Muscle of leg (tissue), 11 donors: ENCODE results near the gene VTI1B. TPM values are rescaled to one million over a fixed set of nuclear protein-coding genes. Genes with fewer than 3 reads are reported as not detected.
"Not testable (repeated sequence)": the region's sequence is repeated elsewhere in the genome, so short reads cannot be mapped to it uniquely, and the experiment has no call there.

Source experiments
- DNase-seq: peaks from one replicate; pipeline ENCODE4 v3.0.0; 2013
- H3K27ac ChIP-seq: one replicate; pipeline ENCODE4 v1.5.1; 2013; ENCODE audit warnings: mild to moderate bottlenecking, low read length, control low read depth
- H3K27me3 ChIP-seq: one replicate; pipeline ENCODE4 v1.6.1; 2013; ENCODE audit warnings: low read length; ENCODE audit not compliant: control insufficient read depth, insufficient read depth
- H3K36me3 ChIP-seq: one replicate; pipeline ENCODE4 v1.6.1; 2013; ENCODE audit warnings: low read length; ENCODE audit not compliant: control insufficient read depth, insufficient read depth
- H3K4me1 ChIP-seq: one replicate; pipeline ENCODE4 v1.6.1; 2013; ENCODE audit warnings: low read length; ENCODE audit not compliant: control insufficient read depth, insufficient read depth
- H3K4me3 ChIP-seq: one replicate; pipeline ENCODE4 v1.5.1; 2013; ENCODE audit warnings: low read length, control low read depth
- H3K9me3 ChIP-seq: replicated peaks from 2 replicates; pipeline ENCODE4 v1.6.1; 2013; ENCODE audit warnings: low read depth, low read length; ENCODE audit not compliant: control insufficient read depth
- WGBS: methylation state at CpG from one replicate; pipeline ENCODE4 v1.1.5; 2013; ENCODE audit warnings: missing lambda C conversion rate; ENCODE audit not compliant: insufficient coverage; 5-methylcytosine and 5-hydroxymethylcytosine counted together
- polyA plus RNA-seq, 8 donors: library from polyadenylated mRNA; unstranded; fragments of 120-200 nt; gene quantifications; one replicate each; pipeline versions ENCODE4 v1.2.1 to v1.2.3, GENCODE V29; 2013; ENCODE audit warnings: inconsistent platforms in 1 of 8, low replicate concordance in 1 of 8; ENCODE audit not compliant: insufficient read length in 8 of 8, insufficient read depth in 1 of 8
- total RNA-seq: library from RNA; stranded (reverse); fragments of 120-200 nt; gene quantifications from one replicate; pipeline ENCODE4 v1.2.4, GENCODE V29; 2013

VTI1B gene
- total and polyA plus RNA-seq, 9 donors = 52.8 to 85.0 (median 75.8) TPM

DNA sequence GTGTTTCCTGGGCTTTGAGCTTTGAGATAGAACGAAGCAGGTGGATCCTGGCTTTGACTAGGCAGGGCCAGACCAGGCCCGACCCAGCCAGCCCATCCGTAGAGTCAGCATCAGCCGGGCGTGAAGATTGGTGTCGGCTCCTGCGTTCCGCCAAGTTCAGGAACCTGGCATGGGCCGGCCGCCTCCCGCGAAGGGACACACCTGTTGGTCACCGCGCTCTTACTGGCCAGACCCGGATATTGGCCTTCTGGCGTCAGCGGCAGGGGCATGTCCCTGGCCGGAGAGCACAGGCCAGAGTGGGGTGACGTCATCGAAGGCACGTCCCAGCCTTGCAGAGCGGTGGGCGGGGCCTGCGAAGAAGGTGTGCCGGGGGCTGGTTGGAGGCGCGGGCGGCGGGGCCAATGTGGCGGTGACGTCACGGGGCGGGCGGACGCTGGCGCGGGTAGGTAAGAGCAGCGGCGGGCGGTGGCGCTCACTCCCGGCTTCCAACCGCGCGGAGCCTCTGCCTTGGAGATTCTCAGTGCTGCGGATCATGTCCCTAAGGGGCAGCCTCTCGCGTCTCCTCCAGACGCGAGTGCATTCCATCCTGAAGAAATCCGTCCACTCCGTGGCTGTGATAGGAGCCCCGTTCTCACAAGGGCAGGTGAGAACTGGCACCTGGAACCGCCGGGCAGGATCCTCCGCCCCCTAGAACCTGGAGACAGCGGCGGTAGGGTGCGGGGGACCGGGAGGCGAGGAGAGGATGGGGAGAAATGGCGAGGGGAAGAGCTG lies 54.8 kb downstream of the VTI1B start, which contains the start of gene ARG2:
ARG2 (plus strand) TSS at position 475 of the 771 bp plus-strand sequence; CDS start at position 533, 58 bp downstream.
- peak; percentile 93 for DNase-seq

DNA sequence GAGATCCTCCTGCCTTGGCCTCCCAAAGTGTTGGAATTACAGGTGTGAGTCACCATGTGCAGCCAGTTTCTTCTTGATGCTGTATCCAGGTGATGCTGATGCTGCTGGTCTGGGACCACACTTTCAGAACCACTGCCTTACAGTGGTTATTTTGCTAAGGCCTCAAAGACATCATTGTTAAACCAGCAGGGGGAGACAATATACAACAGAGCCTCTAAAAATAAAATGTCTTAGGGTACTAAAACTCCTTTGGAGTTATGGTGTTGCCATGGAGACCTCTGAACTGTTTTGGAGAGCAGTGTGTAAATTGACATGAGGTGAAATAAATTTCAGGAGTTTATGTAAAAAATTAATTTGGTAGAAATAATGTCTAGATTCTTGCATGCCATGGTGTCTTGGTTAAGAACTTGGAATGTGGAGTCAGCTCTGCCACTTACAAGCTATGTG lies 55.8 kb downstream of the VTI1B start:
- Histone ChIP-seq H3K27me3 (peaks cover 11% of the 10 kb centered on the region), H3K4me1 (peaks cover 16% of the 10 kb centered on the region), H3K36me3 (no peaks in the 10 kb centered on the region), H3K27ac (no peak overlapping the region), H3K9me3 (no peaks in the 10 kb centered on the region), H3K4me3 (no peak overlapping the region)
- DNase-seq = peak; percentile 90

More for the DNA sequence above, 54.8 kb downstream of the VTI1B start, which contains the start of gene ARG2:
- no peaks in the 10 kb centered on the region for H3K36me3 ChIP-seq
- no peaks in the 10 kb centered on the region for H3K9me3 ChIP-seq
- H3K27ac ChIP-seq = peak within 1 kb of the TSS; percentile 66
- peak within 1 kb of the TSS; percentile 70 for H3K4me3 ChIP-seq
- 0% methylated on average over 59 of the region's 62 CpGs for WGBS
- peaks cover 16% of the 10 kb centered on the region for H3K4me1 ChIP-seq
- peaks cover 11% of the 10 kb centered on the region for H3K27me3 ChIP-seq

DNA sequence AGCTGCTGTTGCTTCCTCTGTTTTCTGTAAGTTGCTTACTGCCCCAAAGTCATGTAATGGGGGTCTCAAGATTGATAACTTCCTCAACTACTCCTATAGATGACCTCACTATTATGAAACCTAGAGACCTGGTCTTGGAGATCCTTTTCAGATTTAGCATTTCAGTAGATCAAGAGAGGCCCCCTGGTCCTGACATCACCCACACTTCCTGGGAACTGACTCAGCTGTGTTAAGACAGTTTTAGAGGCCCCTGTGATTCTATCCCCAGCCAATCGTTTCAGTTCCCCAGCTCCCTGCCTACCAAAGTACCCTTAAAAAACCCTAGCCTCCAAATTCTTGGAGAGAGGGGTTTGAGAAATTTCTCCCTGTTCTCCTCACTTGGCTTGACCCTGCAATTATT lies 63.9 kb downstream of the VTI1B start:
- no peaks in the 10 kb centered on the region for H3K9me3 ChIP-seq
- no peaks in the 10 kb centered on the region for H3K4me1 ChIP-seq
- H3K4me3 ChIP-seq = no peak overlapping the region
- H3K27ac ChIP-seq = no peak overlapping the region
- H3K27me3 ChIP-seq = no peaks in the 10 kb centered on the region
- H3K36me3 ChIP-seq = no peaks in the 10 kb centered on the region
- no CpG with 5 or more reads among the region's 1 CpG for WGBS
- DNase-seq = no peak

DNA sequence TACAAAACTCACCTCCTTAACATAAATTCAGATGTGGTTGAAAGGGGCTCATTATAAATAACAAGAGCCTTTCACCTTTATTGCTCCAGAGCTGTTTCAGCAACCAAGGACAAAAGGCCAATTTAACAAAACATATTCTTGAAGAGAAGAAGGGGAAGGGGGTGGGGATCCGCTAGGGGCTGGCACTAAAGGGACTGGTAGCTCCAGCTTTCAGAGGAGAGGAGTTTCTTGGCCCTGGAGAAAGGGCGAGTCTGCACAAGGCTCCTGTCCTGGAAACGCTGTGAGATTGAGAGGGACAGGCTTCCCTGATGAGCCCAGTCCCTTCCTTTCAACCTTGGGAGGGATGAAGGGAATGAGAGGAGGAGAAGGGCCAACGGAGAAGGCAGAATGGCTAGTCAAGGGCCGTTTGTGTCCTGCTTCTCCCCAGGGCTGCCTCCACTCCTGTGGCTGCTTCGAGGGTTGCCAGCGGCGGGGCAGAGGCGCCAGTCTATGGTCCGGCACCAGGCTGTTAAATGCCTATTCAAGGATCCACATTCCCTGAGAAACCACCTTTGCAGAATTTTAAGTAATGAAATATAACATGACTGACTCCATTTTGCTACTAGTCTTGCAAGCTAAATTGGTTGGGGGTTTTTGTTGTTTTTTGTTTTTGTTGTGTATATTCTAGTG lies 64.7 kb downstream of the VTI1B start:
- Histone ChIP-seq H3K4me1 (no peaks in the 10 kb centered on the region), H3K4me3 (no peak overlapping the region), H3K36me3 (no peaks in the 10 kb centered on the region), H3K9me3 (no peaks in the 10 kb centered on the region), H3K27ac (no peak overlapping the region), H3K27me3 (no peaks in the 10 kb centered on the region)
- WGBS = 52% methylated on average over 5 of the region's 10 CpGs
- DNase-seq = no peak

DNA sequence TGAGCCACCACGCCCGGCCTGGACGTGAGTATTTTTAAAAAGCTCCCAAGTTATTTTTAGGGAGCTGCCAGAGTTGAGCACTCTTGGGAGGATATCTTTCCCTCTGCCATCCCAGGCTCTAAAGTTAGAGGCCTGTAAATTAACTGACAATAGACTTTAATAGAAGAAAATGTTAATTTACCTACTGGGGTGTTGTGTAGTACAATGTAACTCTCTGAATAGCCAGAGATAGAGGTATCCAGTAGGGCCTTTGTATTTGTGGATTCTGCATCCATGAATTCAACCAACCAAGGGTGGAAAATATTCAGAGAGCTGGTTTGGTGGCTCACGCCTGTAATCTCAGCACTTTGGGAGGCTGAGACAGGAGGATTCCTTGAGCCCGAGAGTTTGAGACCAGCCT lies 66.8 kb downstream of the VTI1B start:
- Histone ChIP-seq H3K27me3 (peaks cover 3% of the 10 kb centered on the region), H3K27ac (no peak overlapping the region), H3K9me3 (no peaks in the 10 kb centered on the region), H3K4me3 (no peak overlapping the region), H3K36me3 (no peaks in the 10 kb centered on the region), H3K4me1 (no peaks in the 10 kb centered on the region)
- no CpG with 5 or more reads among the region's 5 CpGs for WGBS
- DNase-seq = no peak

DNA sequence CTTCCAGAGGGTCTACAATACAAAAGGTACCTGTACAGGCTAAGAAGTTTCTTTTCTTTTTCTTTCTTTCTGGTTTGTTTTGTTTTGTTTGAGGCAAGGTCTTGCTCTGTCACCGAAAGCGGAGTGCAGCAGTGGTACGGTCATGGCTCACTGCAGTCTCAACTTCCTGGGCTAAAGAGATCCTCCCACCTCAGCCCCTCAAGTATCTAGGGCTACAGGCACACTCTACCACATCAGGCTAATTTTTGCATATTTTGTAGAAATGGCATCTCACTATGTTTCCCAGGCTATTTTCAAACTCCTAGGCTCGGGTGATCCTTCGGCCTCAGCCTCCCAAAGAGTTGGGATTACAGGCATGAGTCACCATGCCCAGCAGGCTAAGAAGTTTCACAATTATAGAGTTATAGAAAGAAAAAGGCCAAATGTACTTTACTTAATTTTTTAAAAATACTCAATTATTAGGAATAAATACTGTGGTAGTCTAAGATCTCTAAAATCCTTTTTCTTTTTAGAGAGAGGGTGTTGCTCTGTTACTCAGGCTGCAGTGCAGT lies 71.4 kb downstream of the VTI1B start:
- Histone ChIP-seq H3K36me3 (no peaks in the 10 kb centered on the region), H3K27ac (no peak overlapping the region), H3K4me3 (no peak overlapping the region), H3K9me3 (no peaks in the 10 kb centered on the region), H3K4me1 (peaks cover 8% of the 10 kb centered on the region), H3K27me3 (peaks cover 3% of the 10 kb centered on the region)
- no peak for DNase-seq
- WGBS = 60% methylated on average over 1 of the region's 5 CpGs

DNA sequence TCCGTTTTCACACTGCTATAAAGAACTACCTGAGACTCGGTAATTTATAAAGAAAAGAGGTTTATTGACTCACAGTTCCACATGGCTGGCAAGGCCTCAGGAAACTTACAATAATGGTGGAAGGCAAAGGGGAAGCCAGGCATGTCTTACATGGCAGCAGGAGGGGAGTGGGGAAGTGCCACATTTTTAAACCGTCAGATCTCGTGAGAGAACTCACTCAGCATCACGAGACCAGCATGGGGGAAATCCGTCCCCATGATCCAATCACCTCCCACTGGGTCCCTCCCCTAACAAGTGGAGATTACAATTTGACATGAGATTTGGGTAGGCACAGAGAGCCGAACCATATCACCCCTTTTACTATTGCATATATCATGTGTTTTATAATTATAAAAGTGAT lies 72.4 kb downstream of the VTI1B start:
- WGBS = no CpG with 5 or more reads among the region's 7 CpGs

DNA sequence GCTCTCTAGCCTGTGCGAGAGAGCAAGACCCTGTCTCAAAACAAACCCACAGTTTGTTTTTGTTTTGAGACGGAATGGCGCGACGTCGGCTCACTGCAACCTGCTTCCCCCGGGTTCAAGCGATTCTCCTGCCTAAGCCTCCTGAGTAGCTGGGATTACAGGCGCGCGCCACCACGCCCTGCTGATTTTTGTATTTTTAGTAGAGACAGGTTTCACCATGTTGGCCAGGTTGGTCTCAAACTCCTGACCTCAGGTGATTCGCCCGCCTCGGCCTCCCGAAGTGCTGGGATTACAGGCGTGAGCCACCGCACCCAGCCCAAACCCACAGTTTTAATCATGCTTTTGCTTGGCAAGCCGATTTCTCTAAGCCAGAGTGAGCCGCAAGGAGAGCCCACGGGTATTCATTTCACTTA lies 73.9 kb downstream of the VTI1B start:
- H3K36me3 ChIP-seq, DNase-seq, H3K4me1 ChIP-seq, H3K27me3 ChIP-seq, H3K9me3 ChIP-seq: not testable (repeated sequence)
- WGBS = 98% methylated on average over 9 of the region's 21 CpGs
- Histone ChIP-seq H3K27ac (peak overlapping the region; percentile 95), H3K4me3 (peak overlapping the region; percentile 85)

More for the DNA sequence above, 72.4 kb downstream of the VTI1B start:
- Histone ChIP-seq H3K4me1 (peaks cover 8% of the 10 kb centered on the region), H3K9me3 (no peaks in the 10 kb centered on the region), H3K36me3 (no peaks in the 10 kb centered on the region), H3K4me3 (no peak overlapping the region), H3K27me3 (peaks cover 3% of the 10 kb centered on the region), H3K27ac (no peak overlapping the region)
- DNase-seq = no peak

DNA sequence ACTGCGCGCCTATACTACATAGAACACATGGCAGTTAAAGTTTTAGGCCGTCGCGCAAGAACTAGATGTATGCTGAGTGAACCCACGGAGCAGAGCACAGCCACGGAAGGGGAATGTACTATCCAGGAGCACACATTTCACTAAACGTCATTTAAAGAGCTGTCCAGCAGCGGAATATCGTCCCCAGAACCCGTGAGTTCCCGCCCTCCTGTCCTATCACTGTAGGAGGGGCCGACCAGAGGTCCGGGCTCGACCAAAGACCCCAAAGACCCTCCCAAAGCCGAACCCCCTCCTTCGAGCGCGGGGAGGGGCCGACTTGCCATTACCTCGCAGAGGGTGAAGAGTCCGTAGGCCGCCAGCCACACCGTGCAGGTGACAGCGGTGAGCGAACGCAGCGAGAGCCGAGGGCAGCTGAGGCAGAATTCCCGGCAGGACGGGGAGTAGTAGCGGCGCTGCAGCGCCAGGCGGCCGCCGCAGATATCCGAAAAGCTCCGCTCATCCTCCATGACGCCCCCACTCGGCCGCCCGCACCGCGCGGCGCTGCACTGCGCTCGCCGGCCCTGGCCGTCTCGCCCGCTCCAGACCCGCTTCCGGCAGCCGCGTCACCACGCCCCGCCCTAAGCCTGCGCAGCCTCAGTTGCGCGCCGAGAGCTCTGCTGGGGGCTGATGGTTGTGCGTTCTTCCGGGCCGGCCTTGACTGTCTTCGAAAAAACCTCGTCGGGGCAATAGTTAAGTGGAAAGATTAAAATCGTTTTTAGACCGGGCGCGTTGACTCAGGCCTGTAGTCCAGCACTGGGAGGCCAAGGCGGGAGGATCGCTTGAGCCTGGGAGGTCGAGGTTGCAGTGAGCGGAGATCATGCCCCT lies 74.5 kb downstream of the VTI1B start, which contains the start of gene PIGH:
PIGH (minus strand) TSS at position 571 of the 864 bp plus-strand sequence; CDS start at position 506, 65 bp downstream.
- WGBS = 4% methylated on average over 63 of the region's 77 CpGs
- Histone ChIP-seq H3K4me1 (peaks cover 8% of the 10 kb centered on the region), H3K4me3 (peak within 1 kb of the TSS; percentile 85), H3K27ac (peak within 1 kb of the TSS; percentile 95), H3K27me3 (peaks cover 3% of the 10 kb centered on the region), H3K36me3 (no peaks in the 10 kb centered on the region), H3K9me3 (no peaks in the 10 kb centered on the region)
- peak; percentile 93 for DNase-seq
